ENCODE results near the gene MARCOL. TPM values are rescaled to one million over a fixed set of nuclear protein-coding genes. Genes with fewer than 3 reads are reported as not detected.

MARCOL gene
- total RNA-seq, 4 donors from 2014 or later: not detected

DNA sequence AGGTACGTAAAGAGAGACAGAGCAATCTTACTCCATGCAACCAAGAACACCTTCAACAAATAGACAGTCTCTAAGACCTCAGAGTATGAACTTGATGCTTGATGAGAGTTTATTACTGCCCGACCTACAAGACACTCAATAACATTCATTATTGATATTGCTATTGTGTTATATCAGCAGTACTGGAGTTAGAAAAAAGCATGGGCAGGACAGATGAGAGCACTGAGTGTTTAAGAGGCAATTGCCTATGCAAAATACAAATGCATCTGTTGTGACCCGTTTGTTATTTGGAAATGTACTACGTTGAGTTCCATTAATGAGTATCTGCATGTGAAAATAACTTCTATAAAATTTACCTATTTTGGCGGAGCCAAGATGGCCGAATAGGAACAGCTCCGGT lies 8.1 kb upstream of the MARCOL start:
- H3K27ac ChIP-seq: no peak overlapping the region
- WGBS, 2 donors: 92 to 93% methylated on average over 7 of the region's 7 CpGs
- no peaks in the 10 kb centered on the region for H3K4me1 ChIP-seq
- no peaks in the 10 kb centered on the region for H3K27me3 ChIP-seq
- intact Hi-C loops (cut with DNase I): no loop called here
- TF ChIP-seq POLR2A (IDR thresholded peaks at IDR 0.05): no peak
- TF ChIP-seq CTCF (IDR thresholded peaks at IDR 0.05): no peak
- no peaks in the 10 kb centered on the region for H3K36me3 ChIP-seq
- no peak overlapping the region for H3K4me3 ChIP-seq
- no peaks in the 10 kb centered on the region for H3K9me3 ChIP-seq
- DNase-seq: no peak

DNA sequence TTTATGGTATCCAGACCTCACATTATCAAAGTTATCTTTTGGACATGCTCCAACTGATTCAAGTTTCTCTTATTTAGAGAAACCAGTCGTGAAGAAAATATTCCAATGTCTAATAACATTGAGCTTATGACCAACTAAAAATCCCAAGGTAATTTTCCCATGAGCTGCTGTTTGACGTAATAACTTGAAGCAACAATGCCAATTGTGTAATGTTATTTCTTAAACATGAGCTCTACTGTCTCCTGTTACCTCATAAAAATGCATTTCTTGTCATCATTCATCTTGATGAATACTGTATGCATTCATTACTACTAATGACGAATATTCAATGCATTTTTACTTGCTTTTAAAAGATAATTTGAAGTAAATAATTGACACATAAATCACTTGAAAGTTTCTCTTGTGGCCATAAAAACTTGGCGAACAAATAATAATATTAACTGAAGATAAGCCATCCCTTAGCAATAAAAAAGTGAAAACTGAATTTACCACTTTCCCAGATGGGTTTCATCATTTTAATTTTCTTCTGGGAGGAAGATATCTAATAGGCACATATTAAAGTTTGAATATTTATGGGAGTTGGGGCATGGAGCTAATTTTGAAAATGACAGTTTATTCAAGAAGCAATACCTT lies 424 bp upstream of the MARCOL start:
- DNase-seq: no peak
- WGBS, 2 donors: 52 to 57% methylated on average over 4 of the region's 4 CpGs
- TF ChIP-seq POLR2A (IDR thresholded peaks at IDR 0.05) (no peak), CTCF (IDR thresholded peaks at IDR 0.05) (no peak)
- Histone ChIP-seq H3K4me3 (no peak overlapping the region), H3K4me1 (no peaks in the 10 kb centered on the region), H3K9me3 (no peaks in the 10 kb centered on the region), H3K27ac (no peak overlapping the region), H3K36me3 (no peaks in the 10 kb centered on the region), H3K27me3 (no peaks in the 10 kb centered on the region)
- intact Hi-C loops (cut with DNase I): no loop called here

GRCh38 chr5:148248894-148249293 lies 10.6 kb downstream of the MARCOL start:
- H3K36me3 ChIP-seq: no peaks in the 10 kb centered on the region
- intact Hi-C loops (cut with DNase I): no loop called here
- H3K9me3 ChIP-seq: no peaks in the 10 kb centered on the region
- H3K27ac ChIP-seq: no peak overlapping the region
- no peaks in the 10 kb centered on the region for H3K4me1 ChIP-seq
- H3K27me3 ChIP-seq: no peaks in the 10 kb centered on the region
- no peak for DNase-seq
- TF ChIP-seq POLR2A (IDR thresholded peaks at IDR 0.05): no peak
- TF ChIP-seq CTCF (IDR thresholded peaks at IDR 0.05): no peak
- 53 to 61% methylated on average over 2 of the region's 2 CpGs for WGBS, 2 donors
- no peak overlapping the region for H3K4me3 ChIP-seq

GRCh38 chr5:148255456-148255855 lies 17.1 kb downstream of the MARCOL start:
- no peak for DNase-seq
- Histone ChIP-seq H3K36me3 (no peaks in the 10 kb centered on the region), H3K27ac (no peak overlapping the region), H3K4me3 (no peak overlapping the region), H3K4me1 (no peaks in the 10 kb centered on the region), H3K9me3 (peaks cover 0 to 27% (median 5%) of the 10 kb centered on the region in 3 donors), H3K27me3 (no peaks in the 10 kb centered on the region)
- intact Hi-C loops (cut with DNase I): no loop called here
- TF ChIP-seq CTCF (IDR thresholded peaks at IDR 0.05) (no peak), POLR2A (IDR thresholded peaks at IDR 0.05) (no peak)

DNA sequence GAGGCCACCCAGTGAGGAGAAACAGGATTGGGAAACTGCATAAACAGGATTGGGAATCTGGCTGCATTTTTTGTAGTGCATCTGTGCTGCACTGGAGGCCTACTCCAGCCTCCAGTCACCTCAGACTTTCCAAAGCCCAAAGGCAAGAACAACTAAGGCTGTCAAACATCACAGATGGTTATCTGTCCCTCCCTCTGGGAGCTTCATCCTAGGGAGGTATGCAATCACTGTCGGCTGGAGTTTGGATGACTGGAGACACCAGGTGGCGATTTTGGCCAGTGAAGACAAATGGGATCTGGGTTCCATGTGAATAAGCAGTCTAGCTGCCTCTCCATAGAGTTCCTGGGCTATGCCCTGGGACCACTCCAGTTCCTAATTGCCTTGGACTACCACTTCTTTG lies 21.0 kb downstream of the MARCOL start:
- H3K9me3 ChIP-seq: peaks cover 0 to 27% (median 5%) of the 10 kb centered on the region in 3 donors
- no peaks in the 10 kb centered on the region for H3K4me1 ChIP-seq
- no peak overlapping the region for H3K4me3 ChIP-seq
- no CpG with 5 or more reads among the region's 2 CpGs for WGBS, 2 donors
- intact Hi-C loops (cut with DNase I): no loop called here
- TF ChIP-seq CTCF (IDR thresholded peaks at IDR 0.05) (no peak), POLR2A (IDR thresholded peaks at IDR 0.05) (no peak)
- DNase-seq: no peak
- H3K36me3 ChIP-seq: no peaks in the 10 kb centered on the region
- H3K27me3 ChIP-seq: no peaks in the 10 kb centered on the region
- no peak overlapping the region for H3K27ac ChIP-seq

All from esophagus squamous epithelium (tissue), 5 donors.